Activated CD4-positive, alpha-beta T cell treated with anti-CD3 and anti-CD28 coated beads, Interleukin-2, amount 10 ng/mL, durations not matched to agents 7 days and 5 days (primary cell): ENCODE measurements around the gene GPR173. TPM values are rescaled to one million over a fixed set of nuclear protein-coding genes. Genes with fewer than 3 reads are reported as not detected.
A peak's percentile ranks its signal among the peaks of the same experiment; 100 is the strongest.

Source experiments
- CTCF ChIA-PET: fragments of 350-600 bp; sonication (Branson Sonifier 250); formaldehyde crosslinking; loops from one replicate; lab custom pipeline; 2021; ENCODE audit warnings: antibody characterized with exemption; lab: Charles Lee
- POLR2A ChIA-PET: fragments of 350-600 bp; sonication (Branson Sonifier 250); formaldehyde crosslinking; loops from one replicate; lab custom pipeline; 2021; ENCODE audit warnings: antibody characterized with exemption; lab: Charles Lee
- DNase-seq: peaks from one replicate; pipeline ENCODE4 v3.0.0-alpha.2; 2020
- H3K27ac Mint-ChIP-seq: one replicate; pipeline ENCODE4 v1.8.0; 2021; ENCODE audit warnings: mild to moderate bottlenecking, moderate library complexity, mixed read lengths
- H3K27me3 Mint-ChIP-seq: one replicate; pipeline ENCODE4 v1.8.0; 2021; ENCODE audit warnings: mixed read lengths
- H3K36me3 Mint-ChIP-seq: one replicate; pipeline ENCODE4 v1.8.0; 2021; ENCODE audit warnings: low read depth, mixed read lengths
- H3K4me1 Mint-ChIP-seq: one replicate; pipeline ENCODE4 v1.8.0; 2021; ENCODE audit warnings: mixed read lengths
- H3K4me3 Mint-ChIP-seq: one replicate; pipeline ENCODE4 v1.8.0; 2021; ENCODE audit warnings: mild to moderate bottlenecking, moderate library complexity, mixed read lengths
- H3K9me3 Mint-ChIP-seq: one replicate; pipeline ENCODE4 v1.8.0; 2021; ENCODE audit warnings: mixed read lengths
- total RNA-seq, 2 experiments: library from RNA; stranded (reverse); gene quantifications; one replicate each; pipeline ENCODE4 v1.2.3, GENCODE V29; 2021

GPR173 gene
- total RNA-seq, 2 experiments from 2014 or later, result not detected

DNA sequence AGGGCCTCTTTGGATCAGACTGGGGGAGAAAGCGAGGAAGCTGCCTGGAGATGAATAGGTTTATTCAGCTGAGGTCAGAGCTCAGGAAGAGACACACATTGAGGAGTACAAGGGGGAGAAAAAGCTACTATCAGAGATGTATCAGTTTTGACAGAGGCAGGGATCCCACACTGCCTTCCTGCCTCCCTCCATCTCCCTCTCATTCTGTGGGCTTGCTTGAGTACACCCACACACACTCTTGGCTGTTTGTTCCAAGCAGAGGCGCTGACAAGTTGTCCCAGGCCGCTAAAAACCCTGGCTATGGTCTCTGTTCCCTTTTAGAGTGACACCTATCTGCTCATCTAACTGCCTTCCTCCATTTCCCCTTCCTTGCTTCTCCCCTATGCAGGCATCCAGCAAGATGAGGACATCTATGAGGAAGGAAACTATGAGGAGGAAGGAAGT is 38.8 kb downstream of the GPR173 start:
- no peak for DNase-seq
- Mint-ChIP-seq H3K9me3 (no peaks in the 10 kb centered on the region), H3K27ac (peak overlapping the region; percentile 46), H3K4me3 (no peak overlapping the region), H3K36me3 (peaks cover 17% of the 10 kb centered on the region), H3K27me3 (no peaks in the 10 kb centered on the region), H3K4me1 (peaks cover 47% of the 10 kb centered on the region)
- ChIA-PET CTCF (no interaction called here), POLR2A (no interaction called here)

DNA sequence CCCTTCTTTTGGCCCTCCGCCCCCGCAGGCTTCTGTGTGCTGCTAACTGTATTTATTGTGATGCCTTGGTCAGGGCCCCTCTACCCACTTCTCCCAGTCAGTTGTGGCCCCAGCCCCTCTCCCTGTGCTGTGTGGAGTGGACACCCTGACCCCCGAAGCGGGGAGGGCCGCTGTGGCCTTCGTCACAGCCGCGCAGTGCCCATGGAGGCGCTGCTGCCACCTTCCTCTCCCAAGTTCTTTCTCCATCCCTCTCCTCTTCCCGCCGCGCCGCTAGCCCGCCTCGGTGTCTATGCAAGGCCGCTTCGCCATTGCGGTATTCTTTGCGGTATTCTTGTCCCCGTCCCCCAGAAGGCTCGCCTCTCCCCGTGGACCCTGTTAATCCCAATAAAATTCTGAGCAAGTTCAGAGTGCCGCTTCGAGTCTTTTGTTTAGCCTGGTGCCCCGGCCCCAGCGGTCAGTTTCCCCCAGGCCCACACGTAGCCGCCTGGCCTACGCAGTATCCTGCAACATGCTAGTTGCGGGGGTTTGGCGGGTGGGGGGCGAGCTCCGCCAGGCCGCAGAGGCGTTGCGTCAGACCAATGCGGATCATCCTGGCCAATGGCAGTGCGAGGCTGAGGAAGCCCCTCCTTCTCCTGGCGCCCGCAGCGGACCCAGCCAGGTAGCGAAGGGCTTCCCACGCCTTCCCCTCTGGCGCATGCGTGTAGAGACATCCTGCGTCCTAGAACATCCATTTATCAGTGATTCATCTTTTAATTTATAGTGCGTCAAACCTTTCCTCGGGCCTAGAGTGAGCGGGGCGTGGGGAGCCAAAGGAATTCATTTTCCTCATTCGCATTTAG is 39.8 kb downstream of the GPR173 start:
- DNase-seq, result peak; percentile 56
- H3K4me1 Mint-ChIP-seq, result peaks cover 42% of the 10 kb centered on the region
- no peaks in the 10 kb centered on the region for H3K27me3 Mint-ChIP-seq
- no peaks in the 10 kb centered on the region for H3K9me3 Mint-ChIP-seq
- ChIA-PET POLR2A (no interaction called here), CTCF (interaction anchor here (0.7 to 1.2 kb wide), 2 partner anchors 11 to 47 kb away, joined by 3 to 4 read pairs; no protein-coding TSS in a partner anchor)
- peak overlapping the region; percentile 82 for H3K27ac Mint-ChIP-seq
- peaks cover 17% of the 10 kb centered on the region for H3K36me3 Mint-ChIP-seq
- peak overlapping the region; percentile 76 for H3K4me3 Mint-ChIP-seq

DNA sequence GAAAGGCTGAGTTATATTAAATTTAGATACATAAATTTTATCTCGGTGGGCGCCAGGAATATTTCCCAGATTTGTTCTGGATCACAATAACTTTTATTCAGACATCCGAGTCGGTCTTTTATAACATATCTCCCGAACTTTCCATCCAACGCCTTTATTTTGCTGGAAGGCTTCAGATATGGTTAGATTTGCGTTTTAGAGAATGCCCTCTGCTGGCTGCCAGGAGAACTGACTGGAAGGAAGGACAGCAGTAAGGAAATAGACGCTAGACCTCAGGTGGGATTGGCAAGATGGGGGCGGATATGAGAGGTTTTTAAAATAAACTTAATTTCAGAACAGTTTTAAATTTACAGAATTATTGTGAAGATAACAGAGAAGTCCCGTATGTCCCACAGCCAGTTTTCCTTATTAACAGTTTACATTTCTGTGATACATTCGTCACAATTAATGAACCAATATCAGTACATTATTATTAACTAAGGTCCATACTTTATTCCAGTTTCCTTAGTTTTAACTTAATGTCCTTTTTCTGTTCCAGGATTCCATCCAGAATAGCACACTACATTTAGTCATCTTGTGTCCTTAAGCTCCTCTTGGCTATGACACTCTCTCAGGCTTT is 40.7 kb downstream of the GPR173 start:
- peak; percentile 42 for DNase-seq
- POLR2A ChIA-PET, result no interaction called here

DNA sequence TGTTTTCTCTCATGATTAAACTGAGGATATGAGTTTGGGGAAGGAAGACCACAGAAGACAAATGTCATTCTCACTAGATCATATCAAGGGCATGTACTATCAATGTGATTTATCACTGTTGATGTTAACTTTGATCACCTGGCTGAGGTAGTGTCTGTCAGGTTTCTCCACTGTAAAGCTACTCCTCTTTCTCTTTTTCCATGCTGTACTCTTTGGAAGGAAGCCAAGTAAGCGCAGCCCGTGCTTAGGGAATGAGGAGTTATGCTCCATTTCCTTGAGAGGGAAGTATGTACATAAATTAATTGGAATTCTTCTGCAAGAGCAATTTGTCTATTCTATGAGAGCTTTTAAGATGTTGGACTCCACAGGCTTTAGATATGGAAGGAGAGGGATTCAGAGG is 41.3 kb downstream of the GPR173 start:
- H3K4me3 Mint-ChIP-seq, result no peak overlapping the region

More for the DNA sequence above, 40.7 kb downstream of the GPR173 start:
- Mint-ChIP-seq H3K4me1 (peaks cover 33% of the 10 kb centered on the region), H3K4me3 (peak overlapping the region; percentile 76), H3K27ac (peak overlapping the region; percentile 25), H3K27me3 (no peaks in the 10 kb centered on the region), H3K36me3 (peaks cover 15% of the 10 kb centered on the region), H3K9me3 (no peaks in the 10 kb centered on the region)
- CTCF ChIA-PET, result interaction anchor here (0.7 to 1.2 kb wide), 5 partner anchors 12 to 138 kb away, joined by 3 to 4 read pairs (median 3); no protein-coding TSS in a partner anchor

DNA sequence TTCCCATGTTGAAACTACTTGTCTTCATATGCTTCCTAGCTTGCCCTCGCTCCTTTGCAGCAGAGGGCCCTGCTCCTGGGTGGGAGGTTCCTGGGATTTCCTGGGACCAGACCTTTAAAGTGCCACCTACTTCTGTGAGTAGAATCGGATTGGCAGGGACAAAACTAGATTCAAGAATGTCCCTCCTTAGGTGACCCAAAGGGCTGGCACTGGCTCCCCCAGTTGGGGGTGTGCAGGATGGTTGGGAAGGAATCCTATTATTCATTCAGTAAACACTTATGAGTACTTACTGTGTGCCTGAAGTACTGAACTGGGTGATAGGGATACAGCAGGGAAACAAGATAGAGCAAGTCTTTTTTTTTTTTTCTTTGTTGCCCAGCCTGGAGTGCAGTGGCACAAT is 42.8 kb downstream of the GPR173 start:
- ChIA-PET CTCF (no interaction called here), POLR2A (no interaction called here)
- Mint-ChIP-seq H3K27me3 (no peaks in the 10 kb centered on the region), H3K27ac (no peak overlapping the region), H3K9me3 (no peaks in the 10 kb centered on the region), H3K4me1 (peaks cover 40% of the 10 kb centered on the region), H3K4me3 (no peak overlapping the region), H3K36me3 (peaks cover 5% of the 10 kb centered on the region)
- DNase-seq, result no peak

More for the DNA sequence above, 41.3 kb downstream of the GPR173 start:
- H3K36me3 Mint-ChIP-seq, result peaks cover 10% of the 10 kb centered on the region
- no peaks in the 10 kb centered on the region for H3K27me3 Mint-ChIP-seq
- no peaks in the 10 kb centered on the region for H3K9me3 Mint-ChIP-seq
- no peak for DNase-seq
- H3K4me1 Mint-ChIP-seq, result peaks cover 37% of the 10 kb centered on the region
- H3K27ac Mint-ChIP-seq, result no peak overlapping the region
- ChIA-PET POLR2A (no interaction called here), CTCF (interaction anchor here (0.8 to 1.0 kb wide), 3 partner anchors 18 to 138 kb away, joined by 3 read pairs; no protein-coding TSS in a partner anchor)

DNA sequence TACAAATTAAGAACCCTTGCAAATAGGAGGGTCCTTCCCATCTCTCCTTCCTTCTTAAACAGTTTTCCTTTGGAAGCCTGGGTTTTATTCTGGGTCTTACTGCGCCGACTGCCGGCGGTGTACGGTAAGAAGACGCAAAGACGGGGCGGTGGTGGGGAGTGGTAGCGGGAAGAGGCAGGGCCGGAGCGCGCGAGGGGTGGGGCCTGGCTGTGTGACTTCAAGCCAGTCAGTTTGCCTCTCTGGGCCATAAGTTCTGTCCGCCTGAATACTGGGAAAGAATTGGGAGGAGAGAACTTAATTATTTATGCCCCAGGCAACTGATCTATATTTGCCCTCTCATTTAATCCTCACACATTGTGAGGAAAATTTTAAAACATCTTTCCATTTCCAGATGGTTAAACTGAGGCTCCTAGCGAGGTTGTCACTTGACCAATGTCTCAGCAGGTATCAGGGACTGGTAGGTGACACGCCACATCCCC is 44.6 kb downstream of the GPR173 start:
- no peaks in the 10 kb centered on the region for H3K27me3 Mint-ChIP-seq
- peaks cover 31% of the 10 kb centered on the region for H3K4me1 Mint-ChIP-seq
- ChIA-PET CTCF (no interaction called here), POLR2A (no interaction called here)
- DNase-seq, result peak; percentile 79
- peak overlapping the region; percentile 88 for H3K4me3 Mint-ChIP-seq
- H3K9me3 Mint-ChIP-seq, result no peaks in the 10 kb centered on the region
- H3K27ac Mint-ChIP-seq, result peak overlapping the region; percentile 92
- peaks cover 3% of the 10 kb centered on the region for H3K36me3 Mint-ChIP-seq

DNA sequence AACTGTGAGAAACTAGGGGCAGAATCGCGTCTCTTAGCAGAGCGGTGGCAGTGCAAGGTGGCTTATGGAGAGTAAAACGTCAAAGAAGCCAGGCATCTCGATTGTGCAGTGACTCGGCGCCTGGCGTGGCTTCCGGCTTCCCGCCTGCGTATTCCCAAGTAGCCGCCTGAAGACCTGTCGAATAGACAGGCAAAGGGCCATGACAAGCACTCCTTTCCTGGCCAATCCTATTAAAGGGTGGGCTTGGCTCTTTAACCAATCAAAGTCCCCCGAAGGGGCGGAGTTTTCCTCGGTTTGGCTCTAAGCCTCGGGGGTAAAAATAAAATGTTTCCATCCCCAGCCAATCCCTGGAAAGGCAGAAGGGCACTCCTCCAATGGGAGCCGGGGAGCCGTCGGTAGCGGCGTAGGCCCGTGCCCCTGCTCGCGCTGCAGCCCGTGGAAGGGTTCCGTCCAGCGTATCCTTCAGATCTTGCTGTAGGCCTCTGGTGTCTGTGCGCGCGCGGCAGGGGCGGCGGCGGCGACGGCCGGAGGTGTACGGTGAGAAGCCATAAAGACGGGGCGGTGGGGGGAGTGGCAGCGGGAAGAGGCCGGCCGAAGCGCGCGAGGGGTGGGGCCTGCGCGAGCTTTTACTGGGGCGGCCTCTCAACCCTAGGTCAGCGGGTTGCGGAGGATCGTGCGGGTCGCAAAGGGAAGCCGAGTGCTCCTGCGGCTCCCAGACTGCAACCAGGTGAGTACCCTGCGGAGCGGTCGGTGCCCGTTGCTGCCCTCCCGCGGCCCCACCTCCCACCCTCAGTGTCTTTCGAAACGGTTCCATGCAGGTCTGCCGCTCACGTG is 45.4 kb downstream of the GPR173 start, which contains the start of gene KANTR:
TSS of gene KANTR (plus strand) at position 395 of the 834 bp plus-strand sequence. CDS start 30,131 bp downstream, outside the sequence.
- ChIA-PET CTCF (no interaction called here), POLR2A (no interaction called here)
- H3K36me3 Mint-ChIP-seq, result peaks cover 3% of the 10 kb centered on the region
- peak within 1 kb of the TSS; percentile 88 for H3K4me3 Mint-ChIP-seq
- H3K27ac Mint-ChIP-seq, result peak within 1 kb of the TSS; percentile 92
- no peaks in the 10 kb centered on the region for H3K9me3 Mint-ChIP-seq
- peaks cover 24% of the 10 kb centered on the region for H3K4me1 Mint-ChIP-seq
- DNase-seq, result peak; percentile 87
- H3K27me3 Mint-ChIP-seq, result no peaks in the 10 kb centered on the region

DNA sequence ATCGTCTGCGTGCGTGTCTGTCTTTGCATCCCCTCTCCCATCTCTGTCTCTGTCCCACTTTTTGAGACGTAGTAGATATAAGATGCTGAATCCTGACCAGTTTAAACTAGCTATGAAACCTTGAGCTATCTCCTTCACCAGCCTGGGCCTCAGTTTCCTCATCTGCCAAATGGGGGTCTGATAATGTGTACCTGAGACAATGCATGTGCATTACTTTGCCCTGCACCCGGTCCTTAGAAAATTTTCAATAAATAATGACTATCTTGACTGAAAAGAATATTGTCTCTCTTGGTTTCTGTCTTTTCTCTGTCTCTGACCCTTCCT is 46.0 kb downstream of the GPR173 start:
- H3K4me1 Mint-ChIP-seq, result peaks cover 19% of the 10 kb centered on the region
- H3K27me3 Mint-ChIP-seq, result no peaks in the 10 kb centered on the region
- DNase-seq, result no peak
- H3K9me3 Mint-ChIP-seq, result no peaks in the 10 kb centered on the region
- CTCF ChIA-PET, result no interaction called here
- peak overlapping the region; percentile 88 for H3K4me3 Mint-ChIP-seq
- POLR2A ChIA-PET, result no interaction called here
- peaks cover 6% of the 10 kb centered on the region for H3K36me3 Mint-ChIP-seq
- H3K27ac Mint-ChIP-seq, result peak overlapping the region; percentile 92

DNA sequence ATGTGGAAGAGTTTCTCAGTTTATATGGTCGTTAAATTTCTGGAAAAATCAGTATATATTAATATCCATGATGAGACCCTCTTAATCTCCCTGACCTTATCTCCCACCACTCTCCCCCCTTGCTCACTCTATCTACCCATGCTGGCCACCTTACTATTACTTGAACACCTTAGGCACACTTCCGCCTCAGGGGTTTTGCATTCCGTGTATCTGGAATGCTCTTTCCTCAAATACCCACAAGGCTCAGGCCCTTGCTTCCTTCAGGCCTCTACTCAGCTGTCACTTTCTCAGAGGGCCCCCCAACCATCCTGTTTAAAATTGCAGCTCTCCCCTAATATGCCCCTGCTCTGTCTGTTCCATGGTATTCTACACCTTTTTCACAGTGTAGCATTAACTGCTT is 47.2 kb downstream of the GPR173 start:
- no peak overlapping the region for H3K4me3 Mint-ChIP-seq
- peaks cover 19% of the 10 kb centered on the region for H3K4me1 Mint-ChIP-seq
- ChIA-PET POLR2A (no interaction called here), CTCF (no interaction called here)
- no peaks in the 10 kb centered on the region for H3K27me3 Mint-ChIP-seq
- H3K27ac Mint-ChIP-seq, result no peak overlapping the region
- H3K36me3 Mint-ChIP-seq, result peaks cover 8% of the 10 kb centered on the region
- DNase-seq, result no peak
- H3K9me3 Mint-ChIP-seq, result no peaks in the 10 kb centered on the region

DNA sequence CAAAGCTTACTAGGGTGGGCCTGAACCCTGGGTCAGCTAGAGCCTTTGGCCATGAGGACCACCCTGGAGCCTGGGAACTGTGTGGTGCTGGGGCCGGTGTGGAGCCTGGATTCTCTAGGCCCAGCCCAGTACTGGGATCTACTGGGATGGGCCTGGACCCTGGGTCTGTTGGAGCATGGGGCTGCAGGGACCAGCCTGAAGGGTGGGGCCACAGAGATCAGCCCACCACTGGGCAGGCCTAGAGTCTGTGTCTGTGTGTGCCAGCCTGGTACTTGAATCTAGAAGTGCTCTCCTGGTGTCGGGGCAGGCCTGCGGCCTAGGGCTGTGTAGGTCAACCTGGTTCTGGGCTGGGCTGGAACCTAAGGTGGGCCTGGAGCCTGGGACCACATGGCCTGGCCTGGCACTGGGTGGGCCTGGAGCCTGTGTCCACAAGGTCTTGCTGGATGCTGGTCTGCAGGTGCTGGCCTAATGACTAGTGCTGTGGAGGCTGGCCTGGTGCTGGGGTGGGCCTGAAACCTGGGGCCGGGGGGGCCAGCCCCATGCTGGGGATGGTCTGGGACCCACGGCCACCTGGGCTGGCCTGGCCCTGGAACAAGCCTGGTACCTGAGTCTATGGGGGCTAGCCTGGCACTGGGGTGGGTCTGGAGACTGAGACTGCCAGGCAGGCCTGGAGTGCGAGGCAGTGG is 66.4 kb downstream of the GPR173 start:
- H3K4me3 Mint-ChIP-seq, result no peak overlapping the region
- no peaks in the 10 kb centered on the region for H3K9me3 Mint-ChIP-seq
- H3K27me3 Mint-ChIP-seq, result no peaks in the 10 kb centered on the region
- no peak for DNase-seq
- H3K4me1 Mint-ChIP-seq, result peaks cover 15% of the 10 kb centered on the region
- H3K36me3 Mint-ChIP-seq, result peaks cover 6% of the 10 kb centered on the region
- peak overlapping the region; percentile 36 for H3K27ac Mint-ChIP-seq
- ChIA-PET POLR2A (no interaction called here), CTCF (no interaction called here)

DNA sequence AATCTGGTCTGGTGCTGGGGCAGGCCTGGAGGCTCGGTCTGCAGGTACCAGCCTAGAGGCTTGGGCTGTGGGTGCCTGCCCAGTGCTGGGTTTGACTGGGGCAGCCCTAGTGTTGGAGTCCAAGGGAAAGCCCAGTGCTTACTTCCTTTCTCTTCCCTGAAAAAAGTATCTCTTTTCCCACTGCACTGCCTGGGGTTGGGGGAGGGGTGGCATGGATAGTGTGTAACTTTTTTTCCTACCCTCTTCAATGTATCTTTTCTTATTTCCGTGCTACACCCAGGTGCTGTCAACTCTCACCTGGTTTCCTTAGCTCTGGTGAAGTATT is 66.9 kb downstream of the GPR173 start:
- ChIA-PET CTCF (no interaction called here), POLR2A (no interaction called here)
- H3K4me3 Mint-ChIP-seq, result no peak overlapping the region
- H3K4me1 Mint-ChIP-seq, result peaks cover 15% of the 10 kb centered on the region
- no peaks in the 10 kb centered on the region for H3K9me3 Mint-ChIP-seq
- no peaks in the 10 kb centered on the region for H3K27me3 Mint-ChIP-seq
- DNase-seq, result no peak
- peak overlapping the region; percentile 36 for H3K27ac Mint-ChIP-seq
- H3K36me3 Mint-ChIP-seq, result peaks cover 6% of the 10 kb centered on the region

DNA sequence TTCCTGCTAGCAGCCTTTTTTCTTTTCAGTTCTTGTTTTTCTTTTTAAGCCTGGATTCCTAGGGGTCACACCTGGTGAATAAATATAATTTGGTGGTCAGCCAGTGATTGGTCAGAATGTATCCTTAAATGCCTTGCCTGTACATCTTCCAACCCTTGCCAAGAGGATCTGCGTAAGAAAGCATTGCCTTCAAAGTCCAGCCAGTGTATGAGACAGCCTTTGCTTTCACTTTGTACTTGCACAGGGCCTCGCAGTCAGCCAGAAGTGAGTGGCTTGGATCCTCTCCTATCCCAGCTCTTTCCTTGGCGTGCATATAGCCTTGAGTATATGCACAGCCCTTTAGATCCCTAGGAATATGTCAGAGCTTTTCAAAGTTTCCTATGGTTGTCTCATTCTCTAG is 67.5 kb downstream of the GPR173 start:
- Mint-ChIP-seq H3K9me3 (no peaks in the 10 kb centered on the region), H3K4me1 (peaks cover 15% of the 10 kb centered on the region), H3K27me3 (no peaks in the 10 kb centered on the region), H3K36me3 (peaks cover 6% of the 10 kb centered on the region), H3K27ac (no peak overlapping the region), H3K4me3 (no peak overlapping the region)
- DNase-seq, result no peak
- ChIA-PET CTCF (no interaction called here), POLR2A (no interaction called here)
